Parathyroid adenoma (tissue), 2 donors: ENCODE data around the gene TTLL4.
"Not testable (repeated sequence)": the region's sequence is repeated elsewhere in the genome, so short reads cannot be mapped to it uniquely, and the experiment has no call there.

ENCODE experiments used
- H2AFZ ChIP-seq: fragments of 300-600 bp; sonication (generic); one replicate; pipeline ENCODE4 v1.7.0; 2017; ENCODE audit warnings: antibody characterized with exemption, mild to moderate bottlenecking
- H3K27ac ChIP-seq: fragments of 300-600 bp; sonication (generic); one replicate; pipeline ENCODE4 v1.7.0; 2017
- H3K27me3 ChIP-seq: fragments of 300-600 bp; sonication (generic); one replicate; pipeline ENCODE4 v1.7.0; 2017; ENCODE audit warnings: low read length; ENCODE audit not compliant: control insufficient read depth, insufficient read depth
- H3K36me3 ChIP-seq: fragments of 300-600 bp; sonication (generic); one replicate; pipeline ENCODE4 v1.7.0; 2017; ENCODE audit warnings: low read length; ENCODE audit not compliant: control insufficient read depth, insufficient read depth
- H3K4me1 ChIP-seq: fragments of 300-600 bp; sonication (generic); one replicate; pipeline ENCODE4 v1.7.0; 2017; ENCODE audit warnings: control low read depth
- H3K4me2 ChIP-seq: fragments of 300-600 bp; sonication (generic); one replicate; pipeline ENCODE4 v1.7.0; 2017; ENCODE audit warnings: low read length
- H3K4me3 ChIP-seq: fragments of 300-600 bp; sonication (generic); one replicate; pipeline ENCODE4 v1.7.0; 2017; ENCODE audit warnings: low read depth, low read length
- H3K79me2 ChIP-seq: fragments of 300-600 bp; sonication (generic); one replicate; pipeline ENCODE4 v1.7.0; 2017; ENCODE audit warnings: control low read depth
- H3K9ac ChIP-seq: fragments of 300-600 bp; sonication (generic); one replicate; pipeline ENCODE4 v1.7.0; 2017; ENCODE audit warnings: mild to moderate bottlenecking
- H3K9me3 ChIP-seq: fragments of 300-600 bp; sonication (generic); one replicate; pipeline ENCODE4 v1.7.0; 2017; ENCODE audit warnings: low read length; ENCODE audit not compliant: control insufficient read depth
- TF ChIP-seq, protein P1 (sequence below): fragments of 300-600 bp; sonication (generic); IDR thresholded peaks from one replicate; pipeline ENCODE4 v1.7.0; 2017; ENCODE audit warnings: antibody characterized with exemption, mild to moderate bottlenecking
- donor health status: primary hyperparathyroidism.

TTLL4 gene

DNA sequence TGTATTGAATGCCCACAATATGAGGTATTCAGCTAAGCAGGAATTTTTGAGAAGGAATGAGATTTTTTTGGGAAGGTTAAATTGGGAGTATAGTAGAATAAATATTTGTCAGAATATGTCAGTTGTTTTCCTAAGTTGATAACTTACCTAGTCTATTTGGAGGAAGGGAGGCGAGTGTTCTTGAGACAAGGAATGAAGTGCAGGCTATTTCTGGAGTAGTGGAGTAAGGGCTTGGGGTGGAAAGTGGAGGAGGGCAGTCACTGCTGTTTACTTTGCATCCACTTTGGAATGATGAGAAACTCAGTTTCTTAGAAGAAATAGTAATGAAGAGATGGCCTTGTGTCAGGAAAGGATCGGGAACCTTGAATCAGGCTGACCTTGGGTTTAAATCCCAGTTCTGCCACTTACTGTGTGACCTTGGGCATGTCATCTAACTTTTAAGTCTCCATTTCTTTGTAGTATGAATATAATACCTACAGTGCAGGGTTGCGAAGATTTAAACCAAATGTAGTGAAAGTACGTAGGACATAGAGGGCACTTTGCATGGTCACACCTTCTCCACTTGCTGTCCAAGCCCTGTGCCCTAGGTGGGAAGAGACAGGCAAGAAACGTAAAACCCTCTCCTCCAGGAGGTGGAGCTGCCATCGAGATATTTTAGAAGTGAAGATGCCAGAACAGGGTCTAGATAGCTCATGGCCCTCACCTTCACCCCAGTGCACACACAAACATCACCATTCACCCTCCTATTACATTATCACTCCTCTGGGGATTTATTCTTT is 46.2 kb downstream of the TTLL4 start:
- H2AFZ ChIP-seq = no peak overlapping the region
- H3K36me3 ChIP-seq = no peaks in the 10 kb centered on the region
- no peak overlapping the region for H3K9ac ChIP-seq
- no peaks in the 10 kb centered on the region for H3K79me2 ChIP-seq
- H3K9me3 ChIP-seq = no peaks in the 10 kb centered on the region
- H3K27me3 ChIP-seq = no peaks in the 10 kb centered on the region
- H3K4me1 ChIP-seq = no peaks in the 10 kb centered on the region
- TF ChIP-seq, protein P1, sequence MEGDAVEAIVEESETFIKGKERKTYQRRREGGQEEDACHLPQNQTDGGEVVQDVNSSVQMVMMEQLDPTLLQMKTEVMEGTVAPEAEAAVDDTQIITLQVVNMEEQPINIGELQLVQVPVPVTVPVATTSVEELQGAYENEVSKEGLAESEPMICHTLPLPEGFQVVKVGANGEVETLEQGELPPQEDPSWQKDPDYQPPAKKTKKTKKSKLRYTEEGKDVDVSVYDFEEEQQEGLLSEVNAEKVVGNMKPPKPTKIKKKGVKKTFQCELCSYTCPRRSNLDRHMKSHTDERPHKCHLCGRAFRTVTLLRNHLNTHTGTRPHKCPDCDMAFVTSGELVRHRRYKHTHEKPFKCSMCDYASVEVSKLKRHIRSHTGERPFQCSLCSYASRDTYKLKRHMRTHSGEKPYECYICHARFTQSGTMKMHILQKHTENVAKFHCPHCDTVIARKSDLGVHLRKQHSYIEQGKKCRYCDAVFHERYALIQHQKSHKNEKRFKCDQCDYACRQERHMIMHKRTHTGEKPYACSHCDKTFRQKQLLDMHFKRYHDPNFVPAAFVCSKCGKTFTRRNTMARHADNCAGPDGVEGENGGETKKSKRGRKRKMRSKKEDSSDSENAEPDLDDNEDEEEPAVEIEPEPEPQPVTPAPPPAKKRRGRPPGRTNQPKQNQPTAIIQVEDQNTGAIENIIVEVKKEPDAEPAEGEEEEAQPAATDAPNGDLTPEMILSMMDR = no peak
- H3K4me2 ChIP-seq = no peak overlapping the region
- H3K4me3 ChIP-seq = no peak overlapping the region
- no peak overlapping the region for H3K27ac ChIP-seq

DNA sequence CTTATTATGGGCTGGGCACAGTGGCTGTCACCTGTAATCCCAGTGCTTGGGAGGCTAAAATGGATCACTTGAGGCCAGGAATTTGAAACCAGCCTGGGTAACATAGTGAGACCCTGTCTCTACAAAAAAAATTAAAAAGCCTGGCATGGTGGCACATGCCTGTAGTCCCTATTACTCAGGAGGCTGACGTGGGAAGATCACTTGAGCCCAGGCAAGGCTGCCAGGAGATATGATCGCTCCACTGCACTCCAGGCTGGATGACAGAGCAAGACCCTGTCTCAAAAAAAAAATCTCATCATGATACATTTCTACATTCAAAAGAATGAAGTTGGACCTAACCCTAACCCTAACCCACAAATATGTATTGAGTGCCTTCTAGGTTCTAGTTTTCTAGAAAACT is 51.2 kb downstream of the TTLL4 start:
- Histone ChIP-seq H3K4me3 (no peak overlapping the region), H3K9ac (no peak overlapping the region), H3K27ac (no peak overlapping the region), H3K27me3 (no peaks in the 10 kb centered on the region), H3K9me3 (no peaks in the 10 kb centered on the region), H2AFZ (no peak overlapping the region), H3K4me2 (no peak overlapping the region), H3K36me3 (no peaks in the 10 kb centered on the region), H3K79me2 (no peaks in the 10 kb centered on the region), H3K4me1 (no peaks in the 10 kb centered on the region)
- TF ChIP-seq, protein P1 = no peak

DNA sequence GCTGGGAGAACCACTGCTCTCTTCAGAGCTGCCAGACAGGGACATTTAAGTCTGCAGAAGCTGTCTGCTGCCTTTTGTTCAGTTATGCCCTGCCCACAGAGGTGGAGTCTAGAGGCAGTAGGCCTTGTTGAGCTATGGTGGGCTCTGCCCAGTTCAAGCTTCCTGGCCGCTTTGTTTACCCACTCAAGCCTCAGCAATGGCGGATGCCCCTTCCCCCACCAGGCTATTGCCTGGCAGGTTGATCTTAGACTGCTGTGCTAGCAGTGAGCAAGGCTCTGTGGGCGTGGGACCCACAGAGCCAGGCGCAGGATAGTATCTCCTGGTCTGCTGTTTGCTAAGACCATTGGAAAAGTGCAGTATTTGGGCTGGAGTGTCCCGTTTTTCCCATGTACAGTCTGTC is 62.1 kb downstream of the TTLL4 start:
- not testable (repeated sequence) for H3K4me2 ChIP-seq, H3K27me3 ChIP-seq, H3K27ac ChIP-seq, H3K4me1 ChIP-seq, H3K9me3 ChIP-seq, H3K9ac ChIP-seq, H3K4me3 ChIP-seq, H2AFZ ChIP-seq, H3K79me2 ChIP-seq, H3K36me3 ChIP-seq

DNA sequence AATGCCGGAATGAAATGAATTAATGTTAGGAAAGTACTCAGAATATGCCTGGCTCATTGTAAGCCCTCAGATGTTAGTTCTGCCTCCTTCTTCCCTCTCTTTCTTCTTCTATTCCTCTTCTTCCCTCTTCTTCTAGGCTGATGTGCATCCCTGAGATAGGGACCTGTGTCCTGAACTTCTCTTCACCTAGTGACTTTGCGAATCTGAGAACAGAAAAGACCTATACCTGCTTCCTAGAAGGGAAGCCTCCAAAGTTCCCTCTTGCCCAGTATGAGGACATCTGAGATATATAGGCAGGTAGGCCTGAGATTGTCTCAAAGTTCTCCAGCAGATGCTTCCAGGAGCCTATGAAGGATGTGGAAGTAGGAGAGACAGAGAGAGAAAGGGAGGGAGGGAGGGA is 63.2 kb downstream of the TTLL4 start:
- Histone ChIP-seq H3K36me3 (no peaks in the 10 kb centered on the region), H3K9ac (no peak overlapping the region), H2AFZ (no peak overlapping the region), H3K27me3 (no peaks in the 10 kb centered on the region), H3K9me3 (no peaks in the 10 kb centered on the region), H3K4me2 (no peak overlapping the region), H3K4me1 (no peaks in the 10 kb centered on the region), H3K27ac (no peak overlapping the region), H3K4me3 (no peak overlapping the region), H3K79me2 (no peaks in the 10 kb centered on the region)
- TF ChIP-seq, protein P1 = no peak

DNA sequence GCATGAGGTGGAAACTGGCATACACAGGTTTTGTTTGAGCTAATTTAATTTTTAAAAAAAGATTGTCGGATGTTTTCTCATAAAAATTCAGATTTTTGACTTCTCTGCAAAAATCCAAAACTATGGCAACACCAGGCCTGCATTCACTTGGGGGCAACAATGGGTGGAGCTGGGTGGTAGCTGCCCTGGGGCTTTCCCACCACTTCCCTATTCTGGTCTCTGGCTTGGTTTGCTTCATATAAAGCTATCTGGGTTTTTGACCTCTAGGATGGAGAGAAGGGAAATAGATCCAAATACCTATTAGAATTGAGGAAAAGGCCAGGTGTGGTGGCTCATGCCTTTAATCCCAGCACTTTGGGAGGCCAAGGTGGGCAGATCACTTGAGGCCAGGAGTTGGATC is 65.9 kb downstream of the TTLL4 start:
- H3K4me2 ChIP-seq = no peak overlapping the region
- H3K27ac ChIP-seq = no peak overlapping the region
- no peaks in the 10 kb centered on the region for H3K27me3 ChIP-seq
- no peak overlapping the region for H3K4me3 ChIP-seq
- H3K36me3 ChIP-seq = no peaks in the 10 kb centered on the region
- no peak overlapping the region for H2AFZ ChIP-seq
- TF ChIP-seq, protein P1 = no peak
- no peak overlapping the region for H3K9ac ChIP-seq
- H3K9me3 ChIP-seq = no peaks in the 10 kb centered on the region
- H3K79me2 ChIP-seq = no peaks in the 10 kb centered on the region
- H3K4me1 ChIP-seq = no peaks in the 10 kb centered on the region
